ENCODE results near the gene CUX1. TPM values are rescaled to one million over a fixed set of nuclear protein-coding genes. Genes with fewer than 3 reads are reported as not detected.

CUX1 gene
- total RNA-seq, 3 donors from 2014 or later: 85.2 to 167 (median 120) TPM

GRCh38 chr7:102191556-102192379 is 374.3 kb downstream of the CUX1 start:
- no peak for DNase-seq
- no peak overlapping the region for H3K4me3 ChIP-seq
- no peak for TF ChIP-seq CTCF (IDR thresholded peaks at IDR 0.05)
- no peaks in the 10 kb centered on the region for H3K4me1 ChIP-seq (ENCODE audit: low read depth)
- no peaks in the 10 kb centered on the region for H3K36me3 ChIP-seq (ENCODE audit: low read depth)
- no peaks in the 10 kb centered on the region for H3K9me3 ChIP-seq
- intact Hi-C loops (cut with DNase I, micrococcal nuclease): no loop called here
- ATAC-seq: no peak

GRCh38 chr7:102192790-102193189 is 375.4 kb downstream of the CUX1 start:
- intact Hi-C loops (cut with DNase I, micrococcal nuclease): no loop called here
- no peak for TF ChIP-seq CTCF (IDR thresholded peaks at IDR 0.05)
- no peak for ATAC-seq
- Histone ChIP-seq H3K9me3 (no peaks in the 10 kb centered on the region), H3K4me1 (ENCODE audit: low read depth) (no peaks in the 10 kb centered on the region), H3K36me3 (ENCODE audit: low read depth) (no peaks in the 10 kb centered on the region), H3K4me3 (no peak overlapping the region)
- DNase-seq: no peak

DNA sequence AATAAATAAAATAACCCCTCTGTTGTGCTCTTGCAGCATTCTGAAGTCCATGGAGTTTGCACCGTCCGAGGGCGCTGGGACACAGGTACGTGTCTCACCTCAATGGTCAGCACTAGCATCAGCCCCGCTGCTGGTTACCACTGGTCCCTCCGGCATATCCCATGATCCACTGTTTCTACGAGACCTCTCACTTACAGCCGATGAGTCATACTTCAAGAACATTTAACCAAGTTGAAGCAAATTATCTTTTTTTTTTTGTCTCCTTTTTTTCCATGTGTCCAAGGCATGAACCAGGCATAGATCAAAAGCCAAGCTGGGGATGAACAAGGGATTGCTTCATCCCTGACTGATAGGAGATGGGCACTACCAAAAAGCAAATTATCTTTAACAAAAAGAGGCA is 376.4 kb downstream of the CUX1 start:
- Histone ChIP-seq H3K4me3 (no peak overlapping the region), H3K4me1 (ENCODE audit: low read depth) (no peaks in the 10 kb centered on the region), H3K9me3 (no peaks in the 10 kb centered on the region), H3K36me3 (ENCODE audit: low read depth) (no peaks in the 10 kb centered on the region)
- DNase-seq (no peak), ATAC-seq (no peak)
- intact Hi-C loops (cut with DNase I, micrococcal nuclease): no loop called here
- TF ChIP-seq CTCF (IDR thresholded peaks at IDR 0.05): no peak

GRCh38 chr7:102195361-102195760 is 377.9 kb downstream of the CUX1 start:
- Histone ChIP-seq H3K36me3 (ENCODE audit: low read depth) (no peaks in the 10 kb centered on the region), H3K9me3 (no peaks in the 10 kb centered on the region)

GRCh38 chr7:102196028-102196427 is 378.6 kb downstream of the CUX1 start:
- Histone ChIP-seq H3K36me3 (ENCODE audit: low read depth) (no peaks in the 10 kb centered on the region), H3K4me1 (ENCODE audit: low read depth) (no peaks in the 10 kb centered on the region)

More at GRCh38 chr7:102195361-102195760, 377.9 kb downstream of the CUX1 start:
- Histone ChIP-seq H3K4me3 (no peak overlapping the region), H3K4me1 (ENCODE audit: low read depth) (no peaks in the 10 kb centered on the region)
- DNase-seq (no peak), ATAC-seq (no peak)
- intact Hi-C loops (cut with DNase I, micrococcal nuclease): no loop called here
- no peak for TF ChIP-seq CTCF (IDR thresholded peaks at IDR 0.05)

More at GRCh38 chr7:102196028-102196427, 378.6 kb downstream of the CUX1 start:
- TF ChIP-seq CTCF (IDR thresholded peaks at IDR 0.05): no peak
- DNase-seq: no peak
- intact Hi-C loops (cut with DNase I, micrococcal nuclease): no loop called here
- ATAC-seq: no peak
- H3K9me3 ChIP-seq: no peaks in the 10 kb centered on the region
- H3K4me3 ChIP-seq: no peak overlapping the region

All from mucosa of descending colon (tissue), 3 donors.